HUES6 (cell line): ENCODE data around the gene IPCEF1.
"Not testable (repeated sequence)": the region's sequence is repeated elsewhere in the genome, so short reads cannot be mapped to it uniquely, and the experiment has no call there.

Experiments
- H3K27ac ChIP-seq: 2 replicates; pipeline ENCODE4 v1.7.0; 2013; ENCODE audit warnings: low read depth, mild to moderate bottlenecking, low read length, inconsistent platforms
- H3K27me3 ChIP-seq: 2 replicates; pipeline ENCODE4 v1.6.1; 2013; ENCODE audit warnings: low read length; ENCODE audit not compliant: control insufficient read depth, insufficient read depth
- H3K36me3 ChIP-seq: 2 replicates; pipeline ENCODE4 v1.6.1; 2013; ENCODE audit warnings: low read length; ENCODE audit not compliant: control insufficient read depth, insufficient read depth
- H3K4me1 ChIP-seq: 2 replicates; pipeline ENCODE4 v1.6.1; 2013; ENCODE audit warnings: low read length; ENCODE audit not compliant: control insufficient read depth, insufficient read depth
- H3K4me3 ChIP-seq: 2 replicates; pipeline ENCODE4 v1.5.1; 2013; ENCODE audit warnings: low read depth, low read length
- H3K9ac ChIP-seq: one replicate; pipeline ENCODE4 v1.6.1; 2013; ENCODE audit warnings: mild to moderate bottlenecking, low read length
- H3K9me3 ChIP-seq: 2 replicates; pipeline ENCODE4 v1.6.1; 2013; ENCODE audit warnings: low read depth, low read length; ENCODE audit not compliant: control insufficient read depth, insufficient read depth

Gene IPCEF1

DNA sequence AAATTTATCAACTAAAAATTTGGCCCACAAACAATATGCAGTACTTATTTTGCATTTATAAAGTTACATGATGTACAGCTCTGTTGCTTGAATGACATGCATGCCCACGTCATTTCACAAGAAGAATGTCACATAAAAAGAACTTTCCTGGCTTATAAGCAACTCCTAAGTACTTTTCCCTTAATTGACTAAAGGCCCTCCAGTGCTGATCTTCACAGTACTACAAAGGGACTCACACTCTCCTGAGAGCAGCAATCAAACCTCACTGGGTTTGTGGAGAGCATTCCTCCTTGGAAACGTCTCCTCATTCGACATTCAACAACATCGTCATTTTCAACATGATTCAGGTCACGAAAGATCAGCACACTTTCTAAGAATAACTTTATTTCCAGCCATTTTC is 111.1 kb downstream of the IPCEF1 start:
- Histone ChIP-seq H3K4me1 (peaks cover 43% of the 10 kb centered on the region), H3K36me3 (no peaks in the 10 kb centered on the region), H3K9me3 (no peaks in the 10 kb centered on the region), H3K9ac (no peak overlapping the region), H3K27ac (no peak overlapping the region), H3K27me3 (no peaks in the 10 kb centered on the region), H3K4me3 (no peak overlapping the region)

- Histone ChIP-seq H3K9ac (no peak overlapping the region), H3K36me3 (no peaks in the 10 kb centered on the region), H3K27ac (no peak overlapping the region), H3K27me3 (no peaks in the 10 kb centered on the region), H3K9me3 (no peaks in the 10 kb centered on the region), H3K4me3 (no peak overlapping the region), H3K4me1 (peaks cover 43% of the 10 kb centered on the region)
These were observed 112.5 kb downstream of the IPCEF1 start for GRCh38 chr6:154243793-154244750.

GRCh38 chr6:154242617-154243357 is 113.8 kb downstream of the IPCEF1 start:
- no peaks in the 10 kb centered on the region for H3K36me3 ChIP-seq
- peaks cover 36% of the 10 kb centered on the region for H3K4me1 ChIP-seq
- no peak overlapping the region for H3K27ac ChIP-seq
- H3K27me3 ChIP-seq, result no peaks in the 10 kb centered on the region
- no peaks in the 10 kb centered on the region for H3K9me3 ChIP-seq
- no peak overlapping the region for H3K9ac ChIP-seq
- no peak overlapping the region for H3K4me3 ChIP-seq

GRCh38 chr6:154241581-154241980 is 115.0 kb downstream of the IPCEF1 start:
- H3K4me1 ChIP-seq, result peaks cover 24% of the 10 kb centered on the region
- H3K9ac ChIP-seq, result no peak overlapping the region
- H3K27ac ChIP-seq, result no peak overlapping the region
- H3K27me3 ChIP-seq, result no peaks in the 10 kb centered on the region
- H3K36me3 ChIP-seq, result no peaks in the 10 kb centered on the region
- H3K9me3 ChIP-seq, result no peaks in the 10 kb centered on the region
- no peak overlapping the region for H3K4me3 ChIP-seq

DNA sequence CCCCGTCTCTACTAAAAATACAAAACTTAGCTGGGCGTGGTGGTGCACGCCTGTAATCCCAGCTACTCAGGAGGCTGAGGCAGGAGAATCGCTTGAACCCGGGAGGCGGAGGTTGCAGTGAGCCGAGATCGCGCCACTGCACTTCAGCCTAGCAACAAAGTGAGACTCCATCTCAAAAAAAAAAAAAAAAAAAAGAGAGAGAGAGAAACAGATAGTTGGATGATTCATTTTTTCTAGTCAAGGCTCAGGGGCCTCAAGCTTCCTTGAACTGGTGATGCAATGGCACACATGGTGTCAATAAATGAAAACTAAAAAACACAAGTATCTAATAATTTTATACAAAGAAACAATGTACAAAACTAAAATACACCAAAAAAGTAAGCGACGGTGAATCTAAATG is 115.5 kb downstream of the IPCEF1 start:
- not testable (repeated sequence) for H3K9ac ChIP-seq, H3K27me3 ChIP-seq, H3K4me3 ChIP-seq, H3K36me3 ChIP-seq, H3K27ac ChIP-seq, H3K9me3 ChIP-seq
- H3K4me1 ChIP-seq, result peaks cover 19% of the 10 kb centered on the region

GRCh38 chr6:154239392-154239791 is 117.2 kb downstream of the IPCEF1 start:
- H3K4me1 ChIP-seq, result peaks cover 9% of the 10 kb centered on the region
- no peak overlapping the region for H3K4me3 ChIP-seq
- H3K9me3 ChIP-seq, result no peaks in the 10 kb centered on the region
- no peaks in the 10 kb centered on the region for H3K36me3 ChIP-seq
- H3K27ac ChIP-seq, result no peak overlapping the region
- H3K27me3 ChIP-seq, result no peaks in the 10 kb centered on the region
- no peak overlapping the region for H3K9ac ChIP-seq

DNA sequence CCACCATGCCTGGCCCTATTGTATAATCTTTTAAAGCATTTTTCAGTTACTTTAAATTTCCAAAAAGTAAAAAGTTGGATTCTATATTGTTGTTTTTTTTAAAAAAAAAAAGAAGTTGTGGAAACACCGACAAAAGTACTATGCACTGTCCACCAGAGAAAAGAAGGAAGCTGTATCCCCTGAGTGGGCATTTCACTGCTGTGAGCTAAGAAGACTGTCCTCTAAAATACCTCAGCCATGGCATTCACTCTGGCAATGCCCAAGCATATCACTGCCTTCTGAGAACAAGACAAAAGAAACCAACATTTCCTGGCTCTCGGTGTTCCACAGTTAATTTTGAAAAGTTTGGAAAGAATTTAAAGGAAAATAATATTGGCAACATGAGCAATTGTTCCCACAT is 117.8 kb downstream of the IPCEF1 start:
- Histone ChIP-seq H3K27ac (no peak overlapping the region), H3K4me1 (peaks cover 3% of the 10 kb centered on the region; the same call in 1 of the 2 replicates), H3K9ac (no peak overlapping the region), H3K36me3 (no peaks in the 10 kb centered on the region), H3K4me3 (no peak overlapping the region), H3K9me3 (no peaks in the 10 kb centered on the region), H3K27me3 (no peaks in the 10 kb centered on the region)

- Histone ChIP-seq H3K27me3 (no peaks in the 10 kb centered on the region), H3K4me1 (0 out of 2 replicates have a peak, but pooled peaks cover 2% of the 10 kb centered on the region), H3K27ac (no peak overlapping the region), H3K36me3 (no peaks in the 10 kb centered on the region), H3K4me3 (no peak overlapping the region), H3K9me3 (no peaks in the 10 kb centered on the region), H3K9ac (no peak overlapping the region)
These were observed 119.8 kb downstream of the IPCEF1 start for GRCh38 chr6:154236646-154237301.

DNA sequence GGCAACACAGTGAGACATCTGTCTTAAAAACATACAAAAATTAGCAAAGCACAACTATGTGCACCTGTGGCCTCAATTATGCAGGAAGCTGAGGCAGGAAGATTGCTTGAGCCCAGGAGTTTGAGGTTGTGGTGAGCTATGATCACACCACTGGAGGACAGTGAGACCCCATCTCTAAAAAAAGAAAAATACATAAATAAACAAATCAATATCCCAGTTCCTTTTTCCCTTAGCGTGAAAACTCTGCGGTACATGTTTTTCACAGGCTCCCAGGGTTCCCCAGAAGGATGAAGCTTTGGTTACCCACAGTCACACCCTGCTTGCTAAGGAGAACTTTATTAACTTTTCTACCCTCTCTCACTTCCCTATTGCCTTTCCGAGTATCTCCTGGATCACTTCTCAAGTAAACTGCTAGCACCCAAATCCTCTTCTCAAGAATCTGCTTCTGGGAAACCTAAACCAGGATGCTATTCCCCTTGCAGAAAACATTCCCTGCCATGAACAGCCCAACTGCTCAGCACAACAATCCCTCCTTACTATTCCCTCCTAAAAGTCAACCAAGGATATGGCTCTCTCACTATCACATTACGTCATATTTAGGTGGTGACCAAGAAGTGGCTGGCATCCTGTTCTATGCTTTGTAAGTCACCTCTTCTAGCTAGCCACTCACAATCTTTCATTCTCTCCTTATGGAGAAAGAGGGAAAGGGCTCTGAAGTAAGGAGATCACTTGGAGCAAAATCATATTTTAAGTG is 122.4 kb downstream of the IPCEF1 start:
- H3K27ac ChIP-seq, result no peak overlapping the region
- no peak overlapping the region for H3K9ac ChIP-seq

GRCh38 chr6:154233383-154233782 is 123.2 kb downstream of the IPCEF1 start:
- Histone ChIP-seq H3K4me3 (no peak overlapping the region), H3K27me3 (no peaks in the 10 kb centered on the region), H3K9ac (no peak overlapping the region), H3K36me3 (no peaks in the 10 kb centered on the region), H3K9me3 (no peaks in the 10 kb centered on the region), H3K27ac (no peak overlapping the region), H3K4me1 (no peaks in the 10 kb centered on the region)

More for the DNA sequence above, 122.4 kb downstream of the IPCEF1 start:
- Histone ChIP-seq H3K27me3 (no peaks in the 10 kb centered on the region), H3K9me3 (no peaks in the 10 kb centered on the region), H3K4me3 (no peak overlapping the region), H3K36me3 (no peaks in the 10 kb centered on the region), H3K4me1 (no peaks in the 10 kb centered on the region)
